GM12878 (cell line): ENCODE results near the gene SCUBE2. TPM values are rescaled to one million over a fixed set of nuclear protein-coding genes. Genes with fewer than 3 reads are reported as not detected.

Experiments used
- ATAC-seq: fragments of 200-7000 bp; cut with Tn5 transposase; 3 replicates; pipeline ENCODE4 v1.9.1; 2020; ENCODE audit warnings: mild to moderate bottlenecking, moderate library complexity
- BruUV-seq: library from RNA; stranded (reverse); fragments of 400-500 nt; replicated peaks from 2 replicates; lab custom pipeline; 2021; lab: Mats Ljungman, UMichigan
- CTCF ChIA-PET: fragments of 300-600 bp; sonication (Branson Sonifier 250); formaldehyde crosslinking; extraction: SDS; loops from one replicate; lab custom pipeline; 2021; ENCODE audit warnings: inconsistent platforms; lab: Yijun Ruan, JAX
- POLR2A ChIA-PET: fragments of 350-600 bp; formaldehyde crosslinking; extraction: SDS; loops from one replicate; lab custom pipeline; 2021; ENCODE audit warnings: inconsistent platforms; lab: Charles Lee
- RAD21 ChIA-PET: fragments of 300-600 bp; sonication (Branson Sonifier 250); formaldehyde crosslinking; loops from one replicate; lab custom pipeline; 2023; ENCODE audit warnings: antibody characterized with exemption; ENCODE audit not compliant: unreplicated experiment; lab: Charles Lee
- SMC1A ChIA-PET: fragments of 300-600 bp; sonication (Branson Sonifier 250); formaldehyde crosslinking; loops from one replicate; lab custom pipeline; 2023; ENCODE audit not compliant: unreplicated experiment, uncharacterized antibody; lab: Charles Lee
- DNase-seq: peaks from one replicate; pipeline ENCODE4 v3.0.0-alpha.2; 2011; ENCODE audit warnings: low read depth, low spot score
- FAIRE-seq: peaks from 3 replicates; lab custom pipeline; 2011; peaks lifted over from hg19 to GRCh38; lab: Jason Lieb, UNC
- H2AFZ ChIP-seq: 2 replicates; pipeline ENCODE4 v1.6.0; 2011; ENCODE audit warnings: low read depth, low read length, control low read depth; ENCODE audit not compliant: control insufficient read depth
- H3K27ac ChIP-seq: 2 replicates; pipeline ENCODE4 v1.5.1; 2011; ENCODE audit warnings: control low read depth; ENCODE audit not compliant: control insufficient read depth, insufficient read depth
- H3K27me3 ChIP-seq, 2 experiments: replicated peaks in 1 of 2; 2 replicates each; pipeline versions ENCODE4 v1.6.0 to v1.6.1; 2011; ENCODE audit warnings: low read length in 1 of 2; ENCODE audit not compliant: control insufficient read depth in 2 of 2, insufficient read depth in 2 of 2
- H3K36me3 ChIP-seq, 2 experiments: 2 replicates each; pipeline ENCODE4 v1.5.1; 2011; ENCODE audit warnings: low read length in 1 of 2; ENCODE audit not compliant: control insufficient read depth in 2 of 2, insufficient read depth in 2 of 2
- H3K4me1 ChIP-seq: 2 replicates; pipeline ENCODE4 v1.6.1; 2011; ENCODE audit warnings: mild to moderate bottlenecking, low read length, moderate library complexity, mixed read lengths; ENCODE audit not compliant: control insufficient read depth, insufficient read depth
- H3K4me2 ChIP-seq: 2 replicates; pipeline ENCODE4 v1.6.0; 2011; ENCODE audit warnings: control low read depth; ENCODE audit not compliant: control insufficient read depth, insufficient read depth
- H3K4me3 ChIP-seq: fragments of 200-600 bp; sonication (generic); 2 replicates; pipeline ENCODE4 v1.5.1; 2016
- H3K79me2 ChIP-seq: 2 replicates; pipeline ENCODE4 v1.6.0; 2011; ENCODE audit warnings: low read length; ENCODE audit not compliant: control insufficient read depth, insufficient read depth
- H3K9ac ChIP-seq: 2 replicates; pipeline ENCODE4 v1.8.0; 2011; ENCODE audit warnings: low read length, control low read depth, mixed read lengths; ENCODE audit not compliant: control insufficient read depth, insufficient read depth
- H3K9me3 ChIP-seq: replicated peaks from 3 replicates; pipeline ENCODE4 v1.5.1; 2011; ENCODE audit warnings: mild to moderate bottlenecking, low read length; ENCODE audit not compliant: control insufficient read depth, insufficient read depth
- H4K20me1 ChIP-seq: 2 replicates; pipeline ENCODE4 v1.6.0; 2011; ENCODE audit not compliant: control insufficient read depth, insufficient read depth
- RAD21 ChIP-seq: IDR thresholded peaks from 2 replicates; pipeline ENCODE4 v1.6.1; 2011; ENCODE audit warnings: mild to moderate bottlenecking, low read depth, low read length, moderate library complexity; ENCODE audit not compliant: insufficient read depth
- SIN3A ChIP-seq: IDR thresholded peaks from 2 replicates; pipeline ENCODE4 v1.6.1; 2012; ENCODE audit warnings: low read depth, low read length, improper control_type of control experiment
- WGBS: methylation state at CpG from one replicate; pipeline ENCODE4 v1.1.6; 2016; ENCODE audit warnings: low lambda C conversion rate; ENCODE audit not compliant: insufficient replicate concordance, insufficient coverage; ENCODE audit errors: missing lambda C conversion rate; 5-methylcytosine and 5-hydroxymethylcytosine counted together
- in situ Hi-C: fragments of 300-500 bp; cut with MboI; formaldehyde crosslinking; loops from 9 replicates; pipeline ENCODE4 v1.14.3; 2018; ENCODE audit warnings: mixed read lengths
- intact Hi-C: fragments of 100-400 bp; cut with micrococcal nuclease; formaldehyde crosslinking; loops from one replicate; pipeline ENCODE4 v1.14.2; 2022; ENCODE audit not compliant: unreplicated experiment
- polyA plus RNA-seq, 11 experiments: library from polyadenylated mRNA; depleted of rRNA in 4 of 11; unstranded in 6 of 11; stranded (reverse) in 5 of 11; fragments of >200 nt; fragmentation: Nextera tagmentation in 4 of 11; fragmentation: Illumina TruSeq in 1 of 11; extraction: Ambion mirVana in 4 of 11; extraction: Trizol in 1 of 11; gene quantifications; 1 replicate in 1 of 11; 2 replicates in 10 of 11; pipeline versions ENCODE4 v1.2.1 to v1.2.3, GENCODE V29; 2011 to 2016; ENCODE audit warnings: inconsistent platforms in 2 of 11, missing spikeins in 2 of 11, low read depth in 1 of 11
- total RNA-seq, 4 experiments: library from RNA; depleted of rRNA in 3 of 4; stranded (reverse); fragments of >200 nt in 3 of 4; fragmentation: Illumina TruSeq in 1 of 4; extraction: Trizol in 1 of 4; gene quantifications; 2 replicates each; pipeline versions ENCODE4 v1.2.1 to v1.2.3, GENCODE V29; 2013 to 2021
- TF ChIP-seq, protein P1 (sequence below), 3 experiments: IDR thresholded peaks in 2 of 3; conservative IDR thresholded peaks in 1 of 3; 2 replicates each; pipeline ENCODE4 v1.5.1; 2011; ENCODE audit warnings: low read depth in 3 of 3, low read length in 3 of 3, mild to moderate bottlenecking in 3 of 3, control low read depth in 2 of 3, moderate library complexity in 2 of 3, inconsistent platforms in 1 of 3, mixed read lengths in 1 of 3; ENCODE audit not compliant: control insufficient read depth in 2 of 3, insufficient read depth in 1 of 3; ENCODE audit errors: extremely low read depth in 1 of 3

SCUBE2 gene
- total and polyA plus RNA-seq, 10 of the 15 experiments (the other 5 are each of a cell fraction or from before 2014, with no cell fraction given) = 0.12 to 0.56 (median 0.31) TPM; not detected in 2

DNA sequence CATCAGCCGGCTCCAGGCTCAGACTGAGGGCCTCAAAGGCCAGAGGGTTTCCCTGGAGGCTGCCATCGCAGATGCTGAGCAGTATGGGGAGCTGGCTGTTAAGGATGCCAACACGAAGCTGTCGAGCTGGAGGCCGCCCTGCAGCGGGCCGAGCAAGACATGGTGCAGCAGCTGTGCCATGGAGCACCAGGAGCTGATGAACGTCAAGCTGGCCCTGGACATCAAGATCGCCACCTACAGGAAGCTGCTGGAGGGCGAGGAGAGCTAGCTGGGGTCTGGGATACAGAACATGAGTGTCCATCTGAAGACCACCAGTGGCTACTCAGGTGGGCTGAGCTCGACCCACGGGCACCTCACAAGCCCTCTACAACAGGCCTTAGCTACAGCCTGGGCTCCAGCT is 4.0 kb upstream of the SCUBE2 start:
- in situ Hi-C loops = no loop called here
- H4K20me1 ChIP-seq = no peaks in the 10 kb centered on the region
- no peaks in the 10 kb centered on the region for H3K4me1 ChIP-seq
- no peak overlapping the region for H3K9ac ChIP-seq
- H3K9me3 ChIP-seq = no peaks in the 10 kb centered on the region
- intact Hi-C loops = loop anchor here (5.0 to 10.0 kb wide), 2 partner anchors 37 to 81 kb away; no protein-coding TSS in a partner anchor
- H2AFZ ChIP-seq = no peak overlapping the region
- no peak overlapping the region for H3K4me3 ChIP-seq
- no peak overlapping the region for H3K4me2 ChIP-seq
- ChIA-PET CTCF (interaction anchor here (0.7 to 7.8 kb wide), 16 partner anchors 12 to 181 kb away, joined by 3 to 107 read pairs (median 4); no protein-coding TSS in a partner anchor), SMC1A (interaction anchor here (0.7 to 4.7 kb wide), 8 partner anchors 14 to 182 kb away, joined by 3 to 48 read pairs (median 3); no protein-coding TSS in a partner anchor), RAD21 (interaction anchor here (0.8 to 2.6 kb wide), 4 partner anchors 21 to 80 kb away, joined by 3 to 47 read pairs (median 6); no protein-coding TSS in a partner anchor), POLR2A (interaction anchor here (1.3 kb wide), 1 partner anchor 18 kb away, joined by 5 read pairs; no protein-coding TSS in a partner anchor)
- no peak overlapping the region for H3K27ac ChIP-seq
- H3K27me3 ChIP-seq = peaks cover 7 to 14% of the 10 kb centered on the region in 2 experiments
- BruUV-seq = no TSS peak
- 30% methylated on average over 12 of the region's 12 CpGs for WGBS
- DNase-seq = no peak
- no peaks in the 10 kb centered on the region for H3K79me2 ChIP-seq
- FAIRE-seq = no peak
- ATAC-seq = no peak
- H3K36me3 ChIP-seq = no peaks in the 10 kb centered on the region
- TF ChIP-seq SIN3A (no peak), RAD21 (peak; percentile 43; the same call in 1 of the 2 replicates)
- TF ChIP-seq, protein P1, sequence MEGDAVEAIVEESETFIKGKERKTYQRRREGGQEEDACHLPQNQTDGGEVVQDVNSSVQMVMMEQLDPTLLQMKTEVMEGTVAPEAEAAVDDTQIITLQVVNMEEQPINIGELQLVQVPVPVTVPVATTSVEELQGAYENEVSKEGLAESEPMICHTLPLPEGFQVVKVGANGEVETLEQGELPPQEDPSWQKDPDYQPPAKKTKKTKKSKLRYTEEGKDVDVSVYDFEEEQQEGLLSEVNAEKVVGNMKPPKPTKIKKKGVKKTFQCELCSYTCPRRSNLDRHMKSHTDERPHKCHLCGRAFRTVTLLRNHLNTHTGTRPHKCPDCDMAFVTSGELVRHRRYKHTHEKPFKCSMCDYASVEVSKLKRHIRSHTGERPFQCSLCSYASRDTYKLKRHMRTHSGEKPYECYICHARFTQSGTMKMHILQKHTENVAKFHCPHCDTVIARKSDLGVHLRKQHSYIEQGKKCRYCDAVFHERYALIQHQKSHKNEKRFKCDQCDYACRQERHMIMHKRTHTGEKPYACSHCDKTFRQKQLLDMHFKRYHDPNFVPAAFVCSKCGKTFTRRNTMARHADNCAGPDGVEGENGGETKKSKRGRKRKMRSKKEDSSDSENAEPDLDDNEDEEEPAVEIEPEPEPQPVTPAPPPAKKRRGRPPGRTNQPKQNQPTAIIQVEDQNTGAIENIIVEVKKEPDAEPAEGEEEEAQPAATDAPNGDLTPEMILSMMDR (IDR thresholded peaks at IDR 0.05 in 2 of 3, conservative IDR thresholded peaks at IDR 0.05 in 1 of 3; ENCODE audit: control insufficient read depth in 2 of 3, extremely low read depth in 1 of 3, insufficient read depth in 1 of 3, low read depth in 3 of 3, low read length in 3 of 3) = peak; percentile 11 to 39 (median 28); a peak in 3 of 6 replicates
